Measurements from ENCODE around the gene YAF2.
"Not testable (repeated sequence)": the region's sequence is repeated elsewhere in the genome, so short reads cannot be mapped to it uniquely, and the experiment has no call there.

YAF2 gene

GRCh38 chr12:42255221-42255865, 17.3 kb upstream of the YAF2 start:
- DNase-seq (ENCODE audit: low read depth in 2 of 2), result no peak

- DNase-seq (ENCODE audit: low read depth in 2 of 2), result not testable (repeated sequence)
Observed at GRCh38 chr12:42252645-42253044, 14.6 kb upstream of the YAF2 start.

- DNase-seq (ENCODE audit: low read depth in 2 of 2), result not testable (repeated sequence)
Observed at GRCh38 chr12:42249033-42249432, 11.0 kb upstream of the YAF2 start.

- no peak for DNase-seq (ENCODE audit: low read depth in 2 of 2)
Observed at GRCh38 chr12:42240131-42240750, 2.2 kb upstream of the YAF2 start.

GRCh38 chr12:42237853-42238239, 202 bp downstream of the YAF2 start:
- no peak for DNase-seq (ENCODE audit: low read depth in 2 of 2)

GRCh38 chr12:42237052-42237852, 796 bp downstream of the YAF2 start:
- DNase-seq (ENCODE audit: low read depth in 2 of 2), result peak; percentile 27 to 37

GRCh38 chr12:42236017-42236416, 2.0 kb downstream of the YAF2 start:
- DNase-seq (ENCODE audit: low read depth in 2 of 2), result no peak

GRCh38 chr12:42235426-42235825, 2.6 kb downstream of the YAF2 start:
- DNase-seq (ENCODE audit: low read depth in 2 of 2), result no peak

GRCh38 chr12:42234970-42235369, 3.1 kb downstream of the YAF2 start:
- no peak for DNase-seq (ENCODE audit: low read depth in 2 of 2)

GRCh38 chr12:42227525-42227924, 10.5 kb downstream of the YAF2 start:
- DNase-seq (ENCODE audit: low read depth in 2 of 2), result not testable (repeated sequence)

GRCh38 chr12:42224501-42224900, 13.5 kb downstream of the YAF2 start:
- DNase-seq (ENCODE audit: low read depth in 2 of 2), result not testable (repeated sequence)

- no peak for DNase-seq (ENCODE audit: low read depth in 2 of 2)
Observed at GRCh38 chr12:42222724-42223123, 15.3 kb downstream of the YAF2 start.

- no peak for DNase-seq (ENCODE audit: low read depth in 2 of 2)
Observed at GRCh38 chr12:42221726-42222125, 16.3 kb downstream of the YAF2 start.

- no peak for DNase-seq (ENCODE audit: low read depth in 2 of 2)
Observed at GRCh38 chr12:42217656-42218055, 20.4 kb downstream of the YAF2 start.

GRCh38 chr12:42216737-42217136, 21.3 kb downstream of the YAF2 start:
- no peak for DNase-seq (ENCODE audit: low read depth in 2 of 2)

- DNase-seq (ENCODE audit: low read depth in 2 of 2), result not testable (repeated sequence)
Observed at GRCh38 chr12:42215759-42216158, 22.3 kb downstream of the YAF2 start.

- no peak for DNase-seq (ENCODE audit: low read depth in 2 of 2)
Observed at GRCh38 chr12:42213954-42214426, 24.1 kb downstream of the YAF2 start.

- DNase-seq (ENCODE audit: low read depth in 2 of 2), result no peak
Observed at GRCh38 chr12:42213023-42213422, 25.0 kb downstream of the YAF2 start.

GRCh38 chr12:42208574-42208973, 29.5 kb downstream of the YAF2 start:
- no peak for DNase-seq (ENCODE audit: low read depth in 2 of 2)

- no peak for DNase-seq (ENCODE audit: low read depth in 2 of 2)
Observed at GRCh38 chr12:42204819-42205218, 33.2 kb downstream of the YAF2 start.

GRCh38 chr12:42204362-42204761, 33.7 kb downstream of the YAF2 start:
- no peak for DNase-seq (ENCODE audit: low read depth in 2 of 2)

- DNase-seq (ENCODE audit: low read depth in 2 of 2), result no peak
Observed at GRCh38 chr12:42201063-42201462, 37.0 kb downstream of the YAF2 start.

GRCh38 chr12:42199007-42199406, 39.0 kb downstream of the YAF2 start:
- DNase-seq (ENCODE audit: low read depth in 2 of 2), result no peak
